ENCODE data around the gene GRWD1.
A peak's percentile ranks its signal among the peaks of the same experiment; 100 is the strongest.

Gene GRWD1

DNA sequence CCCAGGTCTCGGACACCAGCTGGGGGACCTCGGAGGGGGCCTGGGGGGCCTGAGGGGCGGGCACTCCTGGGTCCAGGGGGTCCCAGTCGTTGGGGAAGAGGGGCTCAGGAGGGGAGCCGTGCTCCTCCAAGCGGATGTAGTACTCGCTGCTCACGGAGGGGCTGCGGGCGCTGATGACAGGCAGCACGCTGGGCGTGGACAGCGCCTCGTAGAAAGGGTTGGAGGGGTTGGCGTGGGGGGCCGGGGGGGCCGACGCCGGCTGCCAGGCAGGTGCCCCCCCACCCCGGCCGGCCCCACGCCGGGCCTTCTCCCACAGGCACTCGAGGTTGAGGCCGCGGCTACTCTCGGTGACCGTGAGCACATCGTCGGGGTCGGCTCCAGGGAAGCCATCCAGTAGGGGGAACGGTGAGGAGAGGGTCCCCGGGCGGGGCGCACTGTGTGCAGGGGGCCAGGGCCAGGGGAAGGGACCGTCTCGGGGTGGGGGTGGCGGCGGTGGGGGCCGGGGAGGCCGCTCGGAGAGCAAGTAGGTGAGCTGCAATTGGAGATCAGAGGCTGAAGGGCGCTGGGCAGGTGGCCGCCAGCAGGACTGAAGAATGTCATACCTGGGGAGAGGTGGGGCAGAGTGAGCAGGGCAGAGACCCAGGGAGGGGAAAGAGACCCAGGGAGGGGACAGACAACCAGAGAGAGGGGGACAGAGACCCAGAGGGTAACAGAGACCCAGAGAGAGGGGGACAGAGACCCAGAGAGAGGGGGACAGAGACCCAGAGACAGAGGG lies 53.7 kb downstream of the GRWD1 start:
- DNase-seq: no peak

DNA sequence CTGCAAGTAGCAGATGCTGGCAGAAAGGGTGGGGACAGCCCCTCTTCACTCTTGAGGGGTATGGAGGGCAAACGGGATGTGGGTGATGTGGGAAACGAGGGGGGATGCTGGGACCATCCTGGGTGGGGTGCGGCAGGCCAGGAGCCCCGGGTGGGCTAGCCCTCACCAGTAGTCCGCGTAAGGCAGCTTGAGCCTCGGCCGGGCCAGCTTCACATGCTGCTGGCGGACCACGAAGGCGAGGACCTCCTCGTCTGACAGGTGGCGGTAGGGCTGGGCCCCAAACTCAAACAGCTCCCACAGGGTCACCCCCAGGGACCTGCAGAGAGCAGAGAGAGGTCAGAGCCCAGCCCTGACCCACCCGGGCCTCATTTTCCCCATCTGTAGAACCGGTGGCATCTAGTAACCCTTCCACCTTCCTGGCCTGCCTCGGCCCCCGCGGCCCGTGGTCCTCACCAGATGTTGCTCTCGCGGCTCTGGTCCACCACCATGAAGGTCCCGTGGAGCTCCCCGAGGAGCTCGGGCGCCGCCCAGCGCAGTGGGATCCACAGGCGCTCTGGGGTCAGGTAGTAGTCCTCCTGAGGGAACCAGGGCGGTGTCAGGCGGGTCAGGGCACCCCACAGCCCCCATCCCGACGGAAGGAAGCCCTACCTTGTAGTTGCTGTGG lies 55.2 kb downstream of the GRWD1 start:
- no peak for DNase-seq

DNA sequence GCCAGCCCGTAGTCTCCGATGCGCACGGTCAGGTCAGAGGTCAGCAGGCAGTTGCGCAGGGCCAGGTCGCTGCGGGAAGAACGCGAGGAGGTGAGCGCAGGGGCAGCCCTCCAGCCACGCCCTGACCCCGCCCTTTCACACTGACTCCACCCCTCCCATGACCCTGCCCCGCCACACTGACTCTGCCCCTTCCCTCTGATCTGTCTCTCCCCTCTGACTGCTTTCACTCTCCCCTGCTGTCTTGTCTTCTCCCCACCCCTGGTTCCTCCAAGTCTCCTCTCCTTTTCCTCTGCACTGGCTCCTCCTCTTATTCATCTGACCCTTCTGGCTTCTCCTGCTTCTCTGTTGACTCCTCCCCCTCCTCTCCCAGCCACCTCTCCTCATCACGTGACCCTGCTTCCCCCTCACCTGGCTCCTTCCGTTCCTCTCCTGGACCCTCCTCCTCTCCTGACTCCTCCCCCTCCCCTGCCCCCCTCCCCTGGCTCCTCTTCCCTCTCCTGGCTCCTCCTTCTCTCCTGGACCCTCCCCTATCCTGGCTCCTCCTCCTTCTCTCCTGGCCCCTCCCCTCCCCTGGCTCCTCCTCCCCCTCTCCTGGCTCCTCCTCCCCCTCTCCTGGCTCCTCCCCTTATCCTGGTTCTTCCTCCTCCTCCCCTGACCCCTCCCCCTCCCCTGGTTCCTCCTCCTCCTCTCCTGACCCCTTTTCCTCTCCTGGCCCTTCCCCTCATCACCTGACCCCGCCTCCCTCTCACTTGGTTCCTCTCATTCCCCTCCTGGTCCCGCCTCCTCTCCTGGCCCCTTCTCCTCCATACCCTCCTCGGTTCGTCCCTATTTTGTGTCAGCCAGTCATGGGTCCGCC lies 55.9 kb downstream of the GRWD1 start:
- peak; percentile 59 for DNase-seq

DNA sequence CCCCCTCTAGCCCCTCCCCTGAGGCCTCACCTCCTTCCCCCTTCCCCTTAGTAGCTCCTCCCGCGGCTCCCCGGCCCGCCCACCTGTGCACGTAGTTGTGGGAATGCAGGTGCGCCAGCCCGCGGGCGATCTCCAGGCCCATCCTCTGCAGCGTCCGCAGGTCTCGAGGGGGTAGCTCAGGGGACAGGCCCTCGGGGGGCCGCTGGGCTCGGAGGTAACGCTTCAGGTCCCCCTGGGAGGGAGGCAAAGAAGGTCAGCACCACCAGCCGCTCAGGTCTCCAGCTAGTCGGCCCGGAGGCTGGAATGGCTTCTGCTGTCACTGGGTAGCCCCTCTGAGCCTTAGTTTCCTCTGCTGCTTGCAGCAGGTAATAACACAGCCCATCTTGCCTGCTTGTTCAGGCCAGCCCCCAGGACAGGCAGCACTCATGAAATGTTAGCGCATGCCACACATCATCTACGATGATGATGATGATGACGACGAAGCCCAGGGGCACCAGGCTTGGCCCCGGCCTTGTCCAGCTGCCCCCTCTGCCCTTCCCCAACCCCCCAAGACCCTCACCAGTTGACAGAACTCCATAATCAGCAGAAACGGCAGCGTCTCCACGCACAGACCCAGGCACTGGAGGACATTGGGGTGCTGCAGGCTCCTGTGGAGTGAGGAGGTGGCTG lies 56.7 kb downstream of the GRWD1 start:
- DNase-seq: no peak

DNA sequence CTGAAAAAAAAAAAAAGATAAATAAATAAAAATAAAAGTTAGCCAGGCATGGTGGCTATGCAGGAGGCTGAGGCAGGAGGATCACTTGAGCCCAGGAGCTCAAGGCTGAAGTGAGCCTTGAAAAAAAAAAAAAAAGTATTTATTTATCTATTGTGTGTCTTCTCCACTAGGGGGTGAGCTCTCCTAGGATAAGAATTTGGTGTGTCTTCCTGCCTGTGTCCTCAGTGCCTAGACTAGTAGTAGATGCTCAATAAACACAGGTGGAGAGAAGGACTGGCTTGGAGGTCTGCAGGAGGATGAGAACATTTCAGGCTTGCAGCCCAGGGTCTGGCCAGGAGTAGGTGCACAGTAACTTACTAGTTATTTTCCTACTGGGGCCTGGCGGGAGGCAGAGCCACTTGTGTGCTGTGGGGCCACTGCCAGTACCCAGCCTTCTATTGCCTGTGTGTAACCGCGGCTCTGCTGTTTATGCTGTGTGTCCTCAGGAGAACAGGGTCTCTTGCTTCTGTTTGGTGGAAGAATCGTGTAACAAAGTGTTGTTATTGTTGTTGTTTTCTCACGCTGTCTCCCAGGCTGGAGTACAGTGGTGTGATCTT lies 60.5 kb downstream of the GRWD1 start:
- DNase-seq: peak; percentile 66

Data from activated CD4-positive, alpha-beta T cell treated with anti-CD3 and anti-CD28 coated beads, Interleukin-2, Interleukin-6, amounts not matched to agents 100 ng/mL and 50 ng/mL, durations not matched to agents 16 hours and 8 hours (primary cell).